ENCODE measurements around the gene GID8.
A peak's percentile ranks its signal among the peaks of the same experiment; 100 is the strongest.

GID8 gene

GRCh38 chr20:62902926-62903615 lies 34.9 kb upstream of the GID8 start:
- no peak for DNase-seq (ENCODE audit: low read depth in 2 of 2)

GRCh38 chr20:62905536-62906117 lies 32.3 kb upstream of the GID8 start:
- no peak for DNase-seq (ENCODE audit: low read depth in 2 of 2)

- no peak for DNase-seq (ENCODE audit: low read depth in 2 of 2)
Measured at GRCh38 chr20:62906209-62906608, 31.7 kb upstream of the GID8 start.

GRCh38 chr20:62906647-62907375 lies 31.1 kb upstream of the GID8 start:
- DNase-seq (ENCODE audit: low read depth in 2 of 2), result no peak

GRCh38 chr20:62907384-62908317 lies 30.3 kb upstream of the GID8 start:
- DNase-seq (ENCODE audit: low read depth in 2 of 2), result no peak

- DNase-seq (ENCODE audit: low read depth in 2 of 2), result no peak
Measured at GRCh38 chr20:62908971-62909791, 28.8 kb upstream of the GID8 start.

GRCh38 chr20:62910217-62910766 lies 27.7 kb upstream of the GID8 start:
- DNase-seq (ENCODE audit: low read depth in 2 of 2), result no peak

GRCh38 chr20:62910777-62911497 lies 27.0 kb upstream of the GID8 start:
- DNase-seq (ENCODE audit: low read depth in 2 of 2), result no peak

GRCh38 chr20:62911701-62912280 lies 26.2 kb upstream of the GID8 start:
- no peak for DNase-seq (ENCODE audit: low read depth in 2 of 2)

GRCh38 chr20:62913043-62913630 lies 24.8 kb upstream of the GID8 start:
- no peak for DNase-seq (ENCODE audit: low read depth in 2 of 2)

- DNase-seq (ENCODE audit: low read depth in 2 of 2), result no peak
Measured at GRCh38 chr20:62914436-62914835, 23.5 kb upstream of the GID8 start.

- DNase-seq (ENCODE audit: low read depth in 2 of 2), result no peak
Measured at GRCh38 chr20:62914970-62915457, 22.9 kb upstream of the GID8 start.

GRCh38 chr20:62916703-62917476 lies 21.1 kb upstream of the GID8 start:
- DNase-seq (ENCODE audit: low read depth in 2 of 2), result no peak

GRCh38 chr20:62917720-62918119 lies 20.2 kb upstream of the GID8 start:
- DNase-seq (ENCODE audit: low read depth in 2 of 2), result no peak

- DNase-seq (ENCODE audit: low read depth in 2 of 2), result no peak
Measured at GRCh38 chr20:62918147-62918546, 19.8 kb upstream of the GID8 start.

- no peak for DNase-seq (ENCODE audit: low read depth in 2 of 2)
Measured at GRCh38 chr20:62918831-62919230, 19.1 kb upstream of the GID8 start.

- no peak for DNase-seq (ENCODE audit: low read depth in 2 of 2)
Measured at GRCh38 chr20:62920039-62920645, 17.8 kb upstream of the GID8 start.

GRCh38 chr20:62921119-62921687 lies 16.7 kb upstream of the GID8 start:
- DNase-seq (ENCODE audit: low read depth in 2 of 2), result peak in 1 of 2 donors; percentile 42

Data from stimulated activated CD8-positive, alpha-beta memory T cell treated with anti-CD3 and anti-CD28 coated beads, Interleukin-7, amount 100 ng/mL, for 4 hours (primary cell).